SU-DHL-6 (cell line): Measurements from ENCODE around the gene AGAP3.

Experiments
- H2AFZ ChIP-seq: fragments of 200-600 bp; sonication (generic); 2 replicates; pipeline ENCODE4 v1.6.1; 2014; ENCODE audit warnings: low read depth, mild to moderate bottlenecking, moderate library complexity, mixed read lengths, antibody characterized with exemption, low read length; ENCODE audit not compliant: severe bottlenecking
- H3F3A ChIP-seq: fragments of 200-600 bp; shearing (Covaris generic); 2 replicates; pipeline ENCODE4 v1.6.0; 2016; ENCODE audit warnings: antibody characterized with exemption, mild to moderate bottlenecking; ENCODE audit not compliant: insufficient read depth
- H3K27ac ChIP-seq: fragments of 200-600 bp; sonication (generic); 2 replicates; pipeline ENCODE4 v1.5.1; 2016; ENCODE audit warnings: low read depth, mild to moderate bottlenecking, low read length, moderate library complexity, mixed read lengths
- H3K27me3 ChIP-seq: fragments of 200-600 bp; sonication (generic), shearing (Covaris generic); 2 replicates; pipeline ENCODE4 v1.6.0; 2014; ENCODE audit warnings: mild to moderate bottlenecking, low read length
- H3K36me3 ChIP-seq: fragments of 200-600 bp; sonication (generic); 2 replicates; pipeline ENCODE4 v1.6.1; 2014; ENCODE audit warnings: mild to moderate bottlenecking, low read length, mixed read lengths
- H3K4me2 ChIP-seq: fragments of 300-600, 200-600 bp; shearing (Covaris generic), sonication (generic); 2 replicates; pipeline ENCODE4 v1.6.0; 2014; ENCODE audit warnings: low read length, low read depth, mild to moderate bottlenecking; ENCODE audit not compliant: poor library complexity, severe bottlenecking
- H3K4me3 ChIP-seq: fragments of 200-600 bp; sonication (generic); 2 replicates; pipeline ENCODE4 v1.5.1; 2014; ENCODE audit warnings: antibody characterized with exemption, low read length, mild to moderate bottlenecking, mixed read lengths; ENCODE audit not compliant: insufficient read depth, poor library complexity, severe bottlenecking
- H3K79me2 ChIP-seq: fragments of 200-600 bp; sonication (generic); 2 replicates; pipeline ENCODE4 v1.6.1; 2014; ENCODE audit warnings: mild to moderate bottlenecking, low read length, moderate library complexity; ENCODE audit not compliant: insufficient read depth
- H3K9ac ChIP-seq: fragments of 200-600 bp; sonication (generic); 2 replicates; pipeline ENCODE4 v1.7.0; 2014; ENCODE audit warnings: mild to moderate bottlenecking, low read length
- H3K9me2 ChIP-seq: fragments of 200-600 bp; sonication (generic); replicated peaks from 2 replicates; pipeline ENCODE4 v1.6.1; 2014; ENCODE audit warnings: low read length; ENCODE audit not compliant: insufficient read depth
- H3K9me3 ChIP-seq: fragments of 200-600 bp; sonication (generic); 2 replicates; pipeline ENCODE4 v1.6.1; 2014; ENCODE audit warnings: low read length, mixed read lengths; ENCODE audit not compliant: insufficient read depth
- H4K20me1 ChIP-seq: fragments of 200-600 bp; sonication (generic); 2 replicates; pipeline ENCODE4 v1.6.1; 2014; ENCODE audit warnings: low read depth, mild to moderate bottlenecking, antibody characterized with exemption, low read length, moderate library complexity, mixed read lengths
- CTCF ChIP-seq: fragments of 200-600 bp; sonication (generic); IDR thresholded peaks from one replicate; pipeline ENCODE4 v1.5.1; 2017; ENCODE audit warnings: antibody characterized with exemption, mild to moderate bottlenecking, low read length, moderate library complexity; ENCODE audit not compliant: insufficient read depth, poor library complexity, severe bottlenecking
- EZH2phosphoT487 ChIP-seq: fragments of 200-600 bp; sonication (generic), shearing (Covaris generic); conservative IDR thresholded peaks from 2 replicates; pipeline ENCODE4 v1.6.1; 2018; ENCODE audit warnings: mild to moderate bottlenecking, antibody characterized with exemption, low read length, moderate library complexity, mixed read lengths

The AGAP3 gene

GRCh38 chr7:151181011-151181431 is 94.7 kb downstream of the AGAP3 start:
- no peak overlapping the region for H3K4me2 ChIP-seq
- TF ChIP-seq CTCF (no peak), EZH2phosphoT487 (no peak)
- H3K9me2 ChIP-seq, result no peaks in the 10 kb centered on the region
- no peaks in the 10 kb centered on the region for H3F3A ChIP-seq
- H3K4me3 ChIP-seq, result no peak overlapping the region
- H3K9me3 ChIP-seq, result no peaks in the 10 kb centered on the region
- no peak overlapping the region for H3K9ac ChIP-seq
- H3K79me2 ChIP-seq, result no peaks in the 10 kb centered on the region
- no peak overlapping the region for H2AFZ ChIP-seq
- no peaks in the 10 kb centered on the region for H4K20me1 ChIP-seq
- H3K27ac ChIP-seq, result no peak overlapping the region
- H3K36me3 ChIP-seq, result no peaks in the 10 kb centered on the region
- no peaks in the 10 kb centered on the region for H3K27me3 ChIP-seq

DNA sequence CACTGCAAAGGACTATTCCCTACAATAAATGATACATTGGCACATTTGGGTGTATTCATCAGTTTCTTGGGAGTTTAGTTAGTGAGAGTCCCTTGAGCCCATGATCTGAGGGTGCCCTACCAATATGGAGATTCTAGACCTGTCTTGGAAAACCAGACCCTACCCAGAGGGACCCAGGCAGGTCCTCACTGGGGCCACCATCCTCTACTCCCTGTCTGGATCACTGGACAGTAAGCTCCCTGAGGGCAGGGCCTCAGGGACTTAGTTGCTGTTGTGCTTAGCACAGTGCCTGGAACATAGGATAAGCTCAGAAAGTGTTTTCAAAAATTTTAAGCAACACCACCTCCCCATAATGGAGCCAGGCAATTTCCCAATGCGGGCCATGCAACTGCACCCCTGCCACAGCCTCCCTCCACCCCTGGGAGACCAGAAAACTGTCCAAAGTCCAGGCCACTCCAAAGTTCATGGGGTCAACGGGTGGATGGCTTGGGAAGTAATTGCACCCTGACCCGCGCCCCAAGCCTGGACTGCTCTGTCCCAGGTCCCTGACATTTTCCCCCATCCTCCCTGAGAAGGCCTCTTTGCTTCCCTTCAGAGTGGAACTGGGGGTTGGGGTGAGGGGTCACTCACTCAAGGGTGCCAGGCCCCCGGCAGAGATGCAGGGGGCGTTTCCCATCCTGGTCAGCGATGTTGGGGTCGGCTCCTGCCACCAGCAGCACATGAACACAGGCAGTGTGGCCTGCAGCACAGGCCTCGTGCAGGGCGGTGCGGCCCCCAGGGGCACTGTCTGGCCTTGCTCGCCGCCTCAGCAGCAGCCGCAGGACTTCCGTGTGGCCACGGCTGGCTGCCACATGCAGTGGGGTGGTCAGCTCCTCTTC is 99.7 kb downstream of the AGAP3 start:
- TF ChIP-seq CTCF, result no peak
- TF ChIP-seq EZH2phosphoT487, result no peak
- H3K9me3 ChIP-seq, result no peaks in the 10 kb centered on the region
- H3K36me3 ChIP-seq, result no peaks in the 10 kb centered on the region
- no peak overlapping the region for H3K4me2 ChIP-seq
- H3K79me2 ChIP-seq, result no peaks in the 10 kb centered on the region
- no peak overlapping the region for H3K27ac ChIP-seq
- H2AFZ ChIP-seq, result no peak overlapping the region
- no peak overlapping the region for H3K4me3 ChIP-seq
- H3F3A ChIP-seq, result no peaks in the 10 kb centered on the region
- no peaks in the 10 kb centered on the region for H3K9me2 ChIP-seq
- no peak overlapping the region for H3K9ac ChIP-seq
- H4K20me1 ChIP-seq, result no peaks in the 10 kb centered on the region
- H3K27me3 ChIP-seq, result no peaks in the 10 kb centered on the region

DNA sequence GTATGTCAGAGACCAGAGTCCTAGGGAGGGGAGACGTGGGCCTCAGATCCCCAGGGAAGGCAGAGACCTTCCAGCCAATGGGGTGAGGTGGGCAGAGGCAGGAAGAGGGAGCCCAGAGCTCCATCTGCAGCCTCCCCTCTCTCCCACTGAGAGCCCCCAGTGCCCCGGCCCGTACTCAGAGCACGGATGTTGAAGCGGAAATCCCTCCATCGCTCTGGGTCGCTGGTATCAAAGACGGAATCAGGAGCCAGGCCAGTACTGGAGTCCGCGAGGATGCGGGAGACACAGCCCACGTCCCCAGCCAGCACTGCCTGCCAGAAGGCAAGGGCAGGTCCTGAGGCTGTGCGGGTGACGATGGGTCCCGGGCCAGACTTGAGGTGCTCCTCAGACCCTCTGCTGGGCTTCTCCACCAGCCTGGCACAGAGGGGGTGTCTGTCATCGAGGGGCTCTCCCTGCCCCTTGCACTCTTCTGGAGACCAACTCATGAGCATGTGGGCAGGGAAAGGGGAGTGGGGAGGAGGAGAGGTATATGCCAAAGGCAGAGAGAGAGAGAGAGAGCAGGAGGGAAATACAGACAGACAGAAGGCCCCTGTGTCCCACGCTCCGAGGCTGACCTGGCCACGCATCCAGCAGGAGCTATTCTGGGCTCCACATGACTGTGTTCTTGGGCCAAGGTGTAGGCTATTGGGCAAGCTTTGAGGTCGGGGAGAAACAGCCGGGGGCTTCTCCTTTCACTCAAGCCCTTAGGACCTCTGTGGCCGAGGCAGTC is 100.5 kb downstream of the AGAP3 start, which contains the start of gene ASB10:
Gene ASB10, minus strand, starts transcription at position 611 of the 769 bp plus-strand sequence. Its CDS starts 120 bp downstream, at position 491.
- no peak for TF ChIP-seq CTCF
- no peak for TF ChIP-seq EZH2phosphoT487
- Histone ChIP-seq H3K27me3 (no peaks in the 10 kb centered on the region), H4K20me1 (no peaks in the 10 kb centered on the region), H3K4me3 (no peak within 1 kb of the TSS), H3K4me2 (no peak within 1 kb of the TSS), H3F3A (no peaks in the 10 kb centered on the region), H3K9ac (no peak within 1 kb of the TSS), H3K27ac (no peak within 1 kb of the TSS), H3K36me3 (no peaks in the 10 kb centered on the region), H3K9me2 (no peaks in the 10 kb centered on the region), H3K79me2 (no peaks in the 10 kb centered on the region), H3K9me3 (no peaks in the 10 kb centered on the region), H2AFZ (no peak within 1 kb of the TSS)
